Endothelial cell of umbilical vein (primary cell): Measurements from ENCODE around the gene SUGP1. TPM values are rescaled to one million over a fixed set of nuclear protein-coding genes. Genes with fewer than 3 reads are reported as not detected.

Experiments
- BruUV-seq: library from RNA; stranded (reverse); fragments of 400-500 nt; replicated peaks from 2 replicates; lab custom pipeline; 2021; lab: Mats Ljungman, UMichigan
- CTCF ChIA-PET: fragments of 300-600, 350-600 bp; sonication (Branson Sonifier 250); formaldehyde crosslinking; loops from one replicate; lab custom pipeline; 2021; ENCODE audit warnings: antibody characterized with exemption, inconsistent platforms; lab: Charles Lee
- POLR2A ChIA-PET: fragments of 300-600, 350-600 bp; sonication (Branson Sonifier 250); formaldehyde crosslinking; loops from one replicate; lab custom pipeline; 2021; ENCODE audit warnings: antibody characterized with exemption, inconsistent platforms; lab: Charles Lee
- DNase-seq: peaks from one replicate; pipeline ENCODE4 v3.0.0-alpha.2; 2011; ENCODE audit warnings: low read depth, low spot score
- FAIRE-seq: peaks from 2 replicates; lab custom pipeline; 2011; peaks lifted over from hg19 to GRCh38; lab: Jason Lieb, UNC
- H2AFZ ChIP-seq: 2 replicates; pipeline ENCODE4 v1.6.0; 2012; ENCODE audit warnings: low read depth, low read length, control low read depth, inconsistent platforms
- H3K27ac ChIP-seq: 2 replicates; pipeline ENCODE4 v1.5.1; 2011; ENCODE audit warnings: low read depth, mild to moderate bottlenecking, control low read depth, low read length, moderate library complexity; ENCODE audit not compliant: insufficient read depth
- H3K27me3 ChIP-seq, 2 experiments: 2 replicates each; pipeline versions ENCODE4 v1.6.0 to v1.6.1; 2011; ENCODE audit warnings: low read length in 2 of 2, mixed read lengths in 1 of 2; ENCODE audit not compliant: control insufficient read depth in 2 of 2, insufficient read depth in 2 of 2
- H3K36me3 ChIP-seq, 2 experiments: 2 replicates in 1 of 2; 3 replicates in 1 of 2; pipeline ENCODE4 v1.5.1; 2011; ENCODE audit warnings: low read length in 2 of 2, mild to moderate bottlenecking in 1 of 2, moderate library complexity in 1 of 2; ENCODE audit not compliant: control insufficient read depth in 2 of 2, insufficient read depth in 2 of 2; ENCODE audit errors: extremely low read depth in 1 of 2
- H3K4me1 ChIP-seq: 3 replicates; pipeline ENCODE4 v1.5.1; 2011; ENCODE audit warnings: mild to moderate bottlenecking, low read length; ENCODE audit not compliant: control insufficient read depth, insufficient read depth; ENCODE audit errors: extremely low read depth
- H3K4me2 ChIP-seq: 2 replicates; pipeline ENCODE4 v1.6.1; 2011; ENCODE audit warnings: low read length, control low read depth, mixed read lengths; ENCODE audit not compliant: insufficient read depth
- H3K4me3 ChIP-seq, 3 experiments: fragments of 200-600 bp in 1 of 3; sonication (generic), shearing (Covaris generic) in 1 of 3; replicated peaks in 1 of 3; 2 replicates each; pipeline ENCODE4 v1.5.1; 2011 to 2016; ENCODE audit warnings: control low read depth in 3 of 3, low read length in 3 of 3, mild to moderate bottlenecking in 2 of 3, inconsistent platforms in 1 of 3, low read depth in 1 of 3, moderate library complexity in 1 of 3; ENCODE audit not compliant: insufficient read depth in 1 of 3
- H3K79me2 ChIP-seq: 2 replicates; pipeline ENCODE4 v1.6.0; 2012; ENCODE audit warnings: low read length, inconsistent platforms; ENCODE audit not compliant: control insufficient read depth, insufficient read depth
- H3K9ac ChIP-seq: replicated peaks from 2 replicates; pipeline ENCODE3; 2011; ENCODE audit warnings: low read length, control low read depth; ENCODE audit not compliant: insufficient read depth; ENCODE audit errors: extremely low read depth
- H3K9me1 ChIP-seq: replicated peaks from 3 replicates; pipeline ENCODE4 v1.6.0; 2011; ENCODE audit warnings: mild to moderate bottlenecking, low read length; ENCODE audit not compliant: control insufficient read depth, insufficient read depth; ENCODE audit errors: extremely low read depth
- H3K9me3 ChIP-seq: replicated peaks from 2 replicates; pipeline ENCODE4 v1.5.1; 2012; ENCODE audit warnings: low read length, inconsistent platforms; ENCODE audit not compliant: control insufficient read depth, insufficient read depth
- H4K20me1 ChIP-seq: replicated peaks from 2 replicates; pipeline ENCODE3; 2011; ENCODE audit warnings: mild to moderate bottlenecking, low read length; ENCODE audit not compliant: control insufficient read depth, insufficient read depth; ENCODE audit errors: extremely low read depth
- CTCF ChIP-seq, 2 donors: IDR thresholded peaks; 1 replicate in 1 of 2; 2 replicates in 1 of 2; pipeline ENCODE4 v1.5.1; 2011; ENCODE audit warnings: low read length in 2 of 2, mild to moderate bottlenecking in 2 of 2, moderate library complexity in 2 of 2, control low read depth in 1 of 2, inconsistent platforms in 1 of 2, low read depth in 1 of 2; ENCODE audit not compliant: insufficient read depth in 1 of 2; ENCODE audit errors: extremely low read depth in 1 of 2
- EZH2 ChIP-seq: IDR thresholded peaks from 2 replicates; pipeline ENCODE4 v1.6.1; 2012; ENCODE audit warnings: borderline replicate concordance, low read depth, mild to moderate bottlenecking, moderate library complexity, low read length, inconsistent platforms; ENCODE audit not compliant: severe bottlenecking
- FOS ChIP-seq: IDR thresholded peaks from 2 replicates; pipeline ENCODE4 v1.6.1; 2011; ENCODE audit warnings: mild to moderate bottlenecking, low read length, moderate library complexity, borderline replicate concordance; ENCODE audit not compliant: insufficient read depth
- GATA2 ChIP-seq: IDR thresholded peaks from 2 replicates; pipeline ENCODE4 v1.7.0; 2011; ENCODE audit warnings: low read depth, mild to moderate bottlenecking, moderate library complexity, mixed read lengths, low read length; ENCODE audit not compliant: insufficient read length, insufficient read depth
- JUN ChIP-seq: IDR thresholded peaks from 2 replicates; pipeline ENCODE4 v1.6.1; 2011; ENCODE audit warnings: borderline replicate concordance, low read depth; ENCODE audit not compliant: insufficient read length, insufficient read depth
- MAX ChIP-seq: IDR thresholded peaks from 2 replicates; pipeline ENCODE4 v1.6.1; 2011; ENCODE audit not compliant: insufficient read depth, insufficient read length
- MYC ChIP-seq: IDR thresholded peaks from one replicate; pipeline ENCODE4 v1.6.1; 2011; ENCODE audit warnings: mild to moderate bottlenecking, low read depth, low read length
- POLR2A ChIP-seq: IDR thresholded peaks from 2 replicates; pipeline ENCODE4 v1.6.1; 2012; ENCODE audit warnings: low read depth, mild to moderate bottlenecking, control low read depth, low read length
- POLR2AphosphoS5 ChIP-seq: IDR thresholded peaks from 2 replicates; pipeline ENCODE4 v1.6.1; 2012; ENCODE audit warnings: low read depth, mild to moderate bottlenecking, control low read depth, low read length, moderate library complexity; ENCODE audit not compliant: insufficient read depth
- dilution Hi-C: fragments of 300-500 bp; cut with MboI; formaldehyde crosslinking; loops from one replicate; pipeline ENCODE4 v1.15.0; 2019; ENCODE audit warnings: low sequenced_read_pairs; ENCODE audit not compliant: extremely low pct_ligation_motif_present
- intact Hi-C: fragments of 100-400 bp; cut with micrococcal nuclease; formaldehyde crosslinking; loops from one replicate; pipeline ENCODE4 v1.10.0; 2022
- polyA plus RNA-seq, 4 experiments: library from polyadenylated mRNA; depleted of rRNA in 3 of 4; stranded (reverse) in 3 of 4; unstranded in 1 of 4; fragments of >200 nt; gene quantifications; 2 replicates each; pipeline versions ENCODE4 v1.2.1 to v1.2.3, GENCODE V29; 2011 to 2012; ENCODE audit warnings: missing spikeins in 1 of 4
- total RNA-seq: library from RNA; stranded (reverse); gene quantifications from 2 replicates; pipeline ENCODE4 v1.2.3, GENCODE V29; 2021

Gene SUGP1
- total and polyA plus RNA-seq, 2 donors (not counting 3 experiments of a cell fraction or from before 2014, with no cell fraction given): 41.0 to 64.7 TPM

GRCh38 chr19:19336597-19336996, 16.3 kb upstream of the SUGP1 start:
- H3K27me3 ChIP-seq: no peaks in the 10 kb centered on the region
- intact Hi-C loops (no loop called here), dilution Hi-C loops (no loop called here)
- H3K9me3 ChIP-seq: no peaks in the 10 kb centered on the region
- no peak overlapping the region for H3K4me3 ChIP-seq
- DNase-seq (no peak), FAIRE-seq (no peak)
- H3K4me2 ChIP-seq: no peak overlapping the region
- peaks cover 8 to 54% of the 10 kb centered on the region in 2 experiments for H3K36me3 ChIP-seq
- TF ChIP-seq POLR2AphosphoS5 (no peak), CTCF (IDR thresholded peaks at IDR 0.05; ENCODE audit: extremely low read depth in 1 of 2, insufficient read depth in 1 of 2, low read depth in 1 of 2, low read length in 2 of 2) (no peak), GATA2 (no peak), MAX (no peak), FOS (no peak), JUN (no peak), MYC (no peak), POLR2A (no peak), EZH2 (no peak)
- BruUV-seq: no TSS peak
- no peak overlapping the region for H2AFZ ChIP-seq
- no peaks in the 10 kb centered on the region for H4K20me1 ChIP-seq
- no peak overlapping the region for H3K9ac ChIP-seq
- no peak overlapping the region for H3K27ac ChIP-seq
- CTCF ChIA-PET: interaction anchor here (1.5 kb wide), 1 partner anchor 16 kb away, joined by 3 read pairs; no protein-coding TSS in a partner anchor
- H3K9me1 ChIP-seq: no peaks in the 10 kb centered on the region
- no peaks in the 10 kb centered on the region for H3K4me1 ChIP-seq
- POLR2A ChIA-PET: no interaction called here
- H3K79me2 ChIP-seq: peaks cover 2% of the 10 kb centered on the region
